ENCODE data around the gene LIPJ.

Gene LIPJ

GRCh38 chr10:88586462-88586861, at the start of gene LIPJ:
Gene LIPJ (plus strand): TSS chr10:88586762. CDS start chr10:88590688, 3,926 bp downstream.
- 0 out of 2 replicates have a peak, but pooled peaks cover under 1% of the 10 kb centered on the region for H3F3A ChIP-seq (ENCODE audit: control insufficient read depth, insufficient read depth)
- H4K20me1 ChIP-seq (ENCODE audit: control insufficient read depth, insufficient read depth, low read depth, low read length), result no peaks in the 10 kb centered on the region
- H3K36me3 ChIP-seq (ENCODE audit: control insufficient read depth, low read length), result no peaks in the 10 kb centered on the region
- peaks cover 8% of the 10 kb centered on the region for H3K4me1 ChIP-seq (ENCODE audit: control insufficient read depth, low read length)
- no peaks in the 10 kb centered on the region for H3K9me3 ChIP-seq (ENCODE audit: control insufficient read depth, insufficient read depth, low read length)
- no peaks in the 10 kb centered on the region for H3K79me2 ChIP-seq (ENCODE audit: control insufficient read depth, low read length)
- TF ChIP-seq CTCF (IDR thresholded peaks at IDR 0.05; ENCODE audit: low read depth, low read length, poor library complexity, severe bottlenecking) (no peak), EZH2phosphoT487 (IDR thresholded peaks at IDR 0.05; ENCODE audit: borderline replicate concordance, low read length) (no peak)
- H3K4me3 ChIP-seq (ENCODE audit: low read length), result no peak within 1 kb of the TSS
- H3K27ac ChIP-seq (ENCODE audit: low read depth, low read length), result no peak within 1 kb of the TSS
- no peaks in the 10 kb centered on the region for H3K9me2 ChIP-seq (replicated peaks; ENCODE audit: control insufficient read depth, low read length)
- H3K4me2 ChIP-seq (ENCODE audit: low read length), result no peak within 1 kb of the TSS
- no peaks in the 10 kb centered on the region for H3K27me3 ChIP-seq (ENCODE audit: control insufficient read depth, low read length)

- Histone ChIP-seq H3K9me2 (replicated peaks; ENCODE audit: control insufficient read depth, low read length) (no peaks in the 10 kb centered on the region), H3K27me3 (ENCODE audit: control insufficient read depth, low read length) (no peaks in the 10 kb centered on the region), H3K4me3 (ENCODE audit: low read length) (no peak overlapping the region), H3K79me2 (ENCODE audit: control insufficient read depth, low read length) (no peaks in the 10 kb centered on the region), H3K27ac (ENCODE audit: low read depth, low read length) (no peak overlapping the region), H3K4me2 (ENCODE audit: low read length) (no peak overlapping the region), H4K20me1 (ENCODE audit: control insufficient read depth, insufficient read depth, low read depth, low read length) (no peaks in the 10 kb centered on the region), H3K4me1 (ENCODE audit: control insufficient read depth, low read length) (no peaks in the 10 kb centered on the region), H3K9me3 (ENCODE audit: control insufficient read depth, insufficient read depth, low read length) (no peaks in the 10 kb centered on the region), H3K36me3 (ENCODE audit: control insufficient read depth, low read length) (no peaks in the 10 kb centered on the region), H3F3A (ENCODE audit: control insufficient read depth, insufficient read depth) (no peaks in the 10 kb centered on the region)
- no peak for TF ChIP-seq CTCF (IDR thresholded peaks at IDR 0.05; ENCODE audit: low read depth, low read length, poor library complexity, severe bottlenecking)
- TF ChIP-seq EZH2phosphoT487 (IDR thresholded peaks at IDR 0.05; ENCODE audit: borderline replicate concordance, low read length), result no peak
Measured at GRCh38 chr10:88537322-88537721, 49.2 kb upstream of the LIPJ start.

GRCh38 chr10:88538048-88538447, 48.5 kb upstream of the LIPJ start:
- H3K27ac ChIP-seq (ENCODE audit: low read depth, low read length), result no peak overlapping the region
- H3K4me2 ChIP-seq (ENCODE audit: low read length), result no peak overlapping the region
- H3K9me2 ChIP-seq (replicated peaks; ENCODE audit: control insufficient read depth, low read length), result no peaks in the 10 kb centered on the region
- H3K79me2 ChIP-seq (ENCODE audit: control insufficient read depth, low read length), result no peaks in the 10 kb centered on the region
- no peaks in the 10 kb centered on the region for H3F3A ChIP-seq (ENCODE audit: control insufficient read depth, insufficient read depth)
- no peaks in the 10 kb centered on the region for H3K36me3 ChIP-seq (ENCODE audit: control insufficient read depth, low read length)
- no peaks in the 10 kb centered on the region for H4K20me1 ChIP-seq (ENCODE audit: control insufficient read depth, insufficient read depth, low read depth, low read length)
- no peak overlapping the region for H3K4me3 ChIP-seq (ENCODE audit: low read length)
- H3K27me3 ChIP-seq (ENCODE audit: control insufficient read depth, low read length), result no peaks in the 10 kb centered on the region
- TF ChIP-seq CTCF (IDR thresholded peaks at IDR 0.05; ENCODE audit: low read depth, low read length, poor library complexity, severe bottlenecking), result no peak
- no peak for TF ChIP-seq EZH2phosphoT487 (IDR thresholded peaks at IDR 0.05; ENCODE audit: borderline replicate concordance, low read length)
- H3K9me3 ChIP-seq (ENCODE audit: control insufficient read depth, insufficient read depth, low read length), result no peaks in the 10 kb centered on the region
- no peaks in the 10 kb centered on the region for H3K4me1 ChIP-seq (ENCODE audit: control insufficient read depth, low read length)
